NCI-H510A (cell line): Measurements from ENCODE around the gene FBXW5.

Experiments
- DNase-seq: peaks from one replicate; lab custom pipeline; 2025; lab: John Stamatoyannopoulos, UW

FBXW5 gene

GRCh38 chr9:136907011-136907914, 37.3 kb downstream of the FBXW5 start:
- DNase-seq, result no peak

GRCh38 chr9:136906266-136906665, 38.3 kb downstream of the FBXW5 start:
- DNase-seq, result no peak

- DNase-seq, result no peak
These were observed 41.4 kb downstream of the FBXW5 start for GRCh38 chr9:136903041-136903554.

GRCh38 chr9:136902259-136902821, 42.2 kb downstream of the FBXW5 start:
- DNase-seq, result no peak

GRCh38 chr9:136901516-136902258, 42.9 kb downstream of the FBXW5 start:
- no peak for DNase-seq

- DNase-seq, result no peak
These were observed 43.5 kb downstream of the FBXW5 start for GRCh38 chr9:136900988-136901515.

- DNase-seq, result no peak
These were observed 44.0 kb downstream of the FBXW5 start for GRCh38 chr9:136900556-136900955.

- no peak for DNase-seq
These were observed 45.3 kb downstream of the FBXW5 start for GRCh38 chr9:136899196-136899595.

- no peak for DNase-seq
These were observed 45.9 kb downstream of the FBXW5 start for GRCh38 chr9:136898483-136899100.

- DNase-seq, result no peak
These were observed 48.5 kb downstream of the FBXW5 start for GRCh38 chr9:136896027-136896426.

- no peak for DNase-seq
These were observed 53.9 kb downstream of the FBXW5 start for GRCh38 chr9:136890661-136891060.
